Measurements from ENCODE around the gene NPLOC4.

NPLOC4 gene

DNA sequence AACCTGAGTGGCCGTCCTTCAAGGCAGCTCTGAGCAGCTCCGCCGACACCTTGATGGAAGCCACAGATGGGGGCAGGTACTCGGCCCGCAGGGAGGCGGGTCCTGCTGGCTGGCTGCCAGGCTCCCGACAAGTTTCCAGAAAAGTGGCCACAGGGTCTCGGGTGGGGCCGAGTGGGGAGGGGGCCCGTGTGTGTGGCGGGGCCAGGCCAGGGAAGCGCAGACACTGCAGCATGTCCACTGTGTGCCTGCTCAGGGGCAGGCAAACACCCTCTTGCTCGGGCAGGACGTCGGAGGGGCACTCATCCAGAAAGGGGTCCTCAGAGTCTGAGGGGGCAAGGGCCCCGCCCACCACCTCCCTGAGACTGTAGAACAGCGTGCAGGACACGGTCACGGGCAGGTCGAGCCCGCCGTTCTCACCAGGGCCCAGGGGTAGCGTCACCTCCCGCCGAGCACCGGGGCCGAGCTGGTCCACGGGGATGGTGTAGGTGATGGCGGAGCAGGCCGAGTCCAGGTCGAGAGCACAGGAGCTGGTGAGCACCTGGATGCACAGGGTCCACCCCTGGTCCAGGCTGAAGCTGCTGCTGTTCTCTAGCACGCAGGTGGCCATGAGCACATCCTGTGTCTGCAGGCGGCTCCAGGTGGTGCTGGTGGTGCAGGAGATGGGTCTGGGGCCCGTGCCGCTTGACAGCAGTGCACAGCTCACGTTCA is 89.9 kb downstream of the NPLOC4 start:
- DNase-seq (ENCODE audit: low spot score) = no peak

DNA sequence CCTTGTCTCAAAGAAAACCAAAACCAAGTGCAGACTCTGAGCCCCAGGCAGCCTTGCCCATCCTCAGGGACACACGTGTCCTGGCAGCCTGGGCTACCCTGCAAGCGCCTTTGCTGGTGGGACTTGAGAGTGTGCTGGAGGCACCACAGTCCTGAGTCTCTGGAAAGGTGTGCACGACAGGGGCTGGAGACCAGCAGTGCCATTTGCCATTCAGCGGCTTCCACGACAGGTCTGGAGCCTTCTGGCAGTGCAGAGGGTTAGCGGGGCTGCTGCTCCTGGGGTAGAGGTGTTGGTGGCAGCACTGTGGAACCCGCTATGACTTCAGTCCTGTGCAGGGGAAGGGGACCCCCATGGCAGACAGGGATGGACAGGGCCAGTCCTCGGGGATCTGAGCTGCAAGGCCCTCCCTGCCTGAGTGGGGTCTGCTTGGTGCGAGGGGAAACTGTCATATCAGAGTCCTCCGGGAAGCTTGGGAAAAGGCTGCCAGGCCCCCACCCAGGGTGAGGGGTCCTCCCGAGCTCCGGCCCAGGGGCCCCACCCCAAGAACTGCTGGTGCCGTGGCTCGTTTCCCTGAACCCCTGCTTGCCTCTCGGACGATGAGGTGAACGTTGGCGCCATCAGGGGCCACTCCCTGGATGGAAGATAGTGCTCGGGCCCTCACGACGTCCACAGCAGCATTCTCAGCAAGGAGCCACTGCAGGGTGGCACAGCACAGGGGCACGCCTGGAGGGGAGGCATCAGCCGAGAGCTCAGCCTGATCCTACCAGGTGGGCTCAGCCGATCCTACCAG is 91.6 kb downstream of the NPLOC4 start:
- DNase-seq (ENCODE audit: low spot score) = no peak

DNA sequence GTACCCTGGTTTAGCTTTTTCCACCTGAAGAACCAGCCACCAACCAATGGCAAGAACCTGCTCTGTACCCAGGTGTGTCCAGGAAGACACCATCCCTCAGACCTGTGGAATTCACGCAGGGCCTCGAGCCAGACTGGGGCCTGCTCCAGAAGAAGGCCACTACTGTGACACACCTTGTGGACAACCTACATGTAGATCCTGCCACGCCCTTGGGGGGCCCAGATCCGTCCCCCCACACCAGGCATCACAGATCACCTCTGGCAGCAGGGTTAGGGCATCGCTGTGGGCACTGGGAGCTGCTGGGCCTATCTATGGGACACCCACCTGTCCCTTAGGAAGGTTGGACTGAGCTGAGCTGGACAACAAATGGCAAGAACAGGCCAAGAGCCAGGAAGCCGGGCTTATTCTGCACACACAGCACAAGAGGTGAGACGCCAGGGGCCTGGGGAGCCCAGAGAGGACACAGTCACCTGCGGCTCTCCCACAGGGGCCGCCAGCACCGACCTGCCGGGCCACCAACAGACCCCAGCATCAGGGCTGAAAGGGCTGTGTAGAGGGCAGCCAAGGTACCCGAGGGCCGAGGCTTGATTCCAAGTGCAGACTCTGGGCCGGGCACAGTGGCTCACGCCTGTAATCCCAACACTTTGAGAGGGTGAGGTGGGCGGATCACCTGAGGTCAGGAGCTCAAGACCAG is 92.5 kb downstream of the NPLOC4 start:
- no peak for DNase-seq (ENCODE audit: low spot score)

DNA sequence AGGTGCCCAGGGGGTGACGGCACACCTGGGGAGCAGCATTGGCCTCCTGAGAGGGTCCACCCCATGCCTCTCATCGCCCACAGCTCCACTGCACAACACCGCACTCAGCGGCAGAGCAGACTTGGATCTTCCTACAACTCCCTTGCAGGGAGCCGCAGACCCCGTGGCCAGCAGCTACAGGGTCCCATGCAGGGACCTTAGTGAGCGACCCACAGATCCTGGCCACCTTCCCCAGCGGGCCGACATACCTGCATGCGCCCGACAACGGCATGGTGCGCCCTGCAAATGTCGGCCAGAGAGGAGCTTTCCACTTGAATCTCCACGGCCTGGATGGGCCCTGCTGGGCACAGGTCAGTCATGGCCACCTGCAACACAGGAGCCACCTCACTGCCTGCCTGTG is 93.2 kb downstream of the NPLOC4 start:
- DNase-seq (ENCODE audit: low spot score) = no peak

DNA sequence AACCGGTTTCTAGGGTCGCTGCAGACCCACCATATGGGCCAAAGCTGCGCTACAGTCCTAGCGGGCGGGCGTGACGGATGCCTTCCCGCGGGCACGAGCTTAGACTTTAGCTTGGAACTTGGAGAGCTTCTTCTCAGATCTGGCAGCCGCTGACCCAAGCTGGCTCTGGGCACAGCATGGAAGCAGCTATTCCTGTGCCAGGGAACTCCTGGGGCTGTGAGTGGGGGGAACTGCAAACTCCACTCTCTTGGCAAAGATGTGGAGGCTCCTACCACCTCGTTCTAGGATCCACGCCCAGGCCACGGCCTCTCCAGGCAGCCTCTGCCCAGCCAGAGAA is 93.6 kb downstream of the NPLOC4 start:
- DNase-seq (ENCODE audit: low spot score) = no peak

DNA sequence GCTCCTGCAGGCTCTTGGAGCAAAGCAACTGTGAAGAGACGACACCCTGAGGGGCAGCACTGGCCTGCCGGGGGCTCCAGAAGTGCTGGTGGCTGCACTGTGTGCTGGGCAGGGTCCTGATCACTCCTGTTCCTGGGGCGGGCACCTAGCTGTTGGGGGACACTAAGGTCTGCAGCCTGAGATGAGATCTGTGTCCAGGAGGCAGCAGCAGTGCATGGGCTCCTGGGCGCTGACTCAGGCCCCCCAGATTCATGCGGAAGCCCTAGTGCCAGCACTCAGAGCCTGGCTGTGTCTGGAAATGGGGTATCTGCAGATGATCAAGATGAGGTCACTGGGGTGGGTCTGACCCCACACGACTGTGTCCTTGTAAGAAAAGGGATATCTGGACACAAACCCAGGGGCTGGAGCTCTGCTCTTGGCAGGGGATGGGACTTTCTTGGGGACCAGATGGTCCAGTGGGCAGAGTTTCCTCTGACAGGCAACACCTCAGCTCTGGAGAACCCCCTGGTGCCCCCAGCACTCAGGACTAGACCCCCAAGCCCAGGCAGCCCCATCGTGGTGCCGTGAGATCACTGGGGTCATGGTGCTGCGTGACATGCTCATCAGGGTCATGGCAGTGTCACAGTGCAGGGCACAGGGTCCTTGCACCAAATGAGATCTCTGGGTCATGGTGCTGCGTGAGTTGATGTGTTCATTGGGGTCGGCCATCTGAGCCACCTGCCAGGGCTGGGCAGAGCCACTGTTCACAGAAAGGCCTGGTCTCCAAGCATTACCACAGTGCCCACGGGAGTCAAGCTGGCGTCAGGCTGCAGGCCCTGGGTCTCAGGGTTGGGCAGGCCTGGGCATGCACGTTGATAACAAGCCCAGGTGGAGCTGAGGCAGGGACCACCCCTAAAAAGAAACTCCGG is 94.2 kb downstream of the NPLOC4 start:
- no peak for DNase-seq (ENCODE audit: low spot score)

DNA sequence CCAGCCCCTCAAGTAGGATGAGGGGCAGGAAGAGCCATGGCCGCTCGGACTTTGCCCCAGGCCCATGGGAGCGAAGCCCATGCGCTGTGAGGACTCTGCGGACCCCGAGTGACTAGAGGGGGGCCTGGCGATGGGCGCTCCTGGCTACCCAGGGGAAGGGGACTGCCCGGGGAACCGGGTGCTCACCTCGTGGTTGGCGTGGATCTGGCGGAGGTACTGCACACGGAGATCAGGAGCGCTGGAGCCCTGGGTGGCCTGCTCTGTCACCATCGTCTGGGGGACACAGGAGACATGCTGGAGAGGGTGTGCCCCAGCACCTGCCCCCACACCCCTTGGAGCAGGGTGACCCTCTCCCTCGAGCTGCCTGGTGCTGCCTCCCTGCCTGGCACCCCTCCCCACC is 95.8 kb downstream of the NPLOC4 start:
- DNase-seq (ENCODE audit: low spot score) = no peak

DNA sequence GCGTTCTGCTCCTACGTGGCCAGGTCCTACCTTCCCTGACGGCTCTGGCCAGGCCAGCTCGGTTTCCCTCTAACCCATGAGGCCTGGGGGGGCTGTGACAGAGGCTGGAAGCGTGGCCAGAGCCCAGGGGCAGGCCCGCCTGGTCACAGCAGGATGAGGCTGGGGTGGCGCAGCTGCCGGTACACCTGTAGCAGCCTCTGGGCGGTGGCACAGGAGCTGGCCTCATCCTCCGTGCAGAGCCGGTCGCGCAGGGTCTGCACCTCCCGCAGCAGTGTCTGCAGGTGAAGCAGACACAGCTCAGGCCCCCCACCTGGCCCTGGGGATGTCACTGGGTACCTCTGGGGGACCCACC is 96.3 kb downstream of the NPLOC4 start:
- DNase-seq (ENCODE audit: low spot score) = no peak

DNA sequence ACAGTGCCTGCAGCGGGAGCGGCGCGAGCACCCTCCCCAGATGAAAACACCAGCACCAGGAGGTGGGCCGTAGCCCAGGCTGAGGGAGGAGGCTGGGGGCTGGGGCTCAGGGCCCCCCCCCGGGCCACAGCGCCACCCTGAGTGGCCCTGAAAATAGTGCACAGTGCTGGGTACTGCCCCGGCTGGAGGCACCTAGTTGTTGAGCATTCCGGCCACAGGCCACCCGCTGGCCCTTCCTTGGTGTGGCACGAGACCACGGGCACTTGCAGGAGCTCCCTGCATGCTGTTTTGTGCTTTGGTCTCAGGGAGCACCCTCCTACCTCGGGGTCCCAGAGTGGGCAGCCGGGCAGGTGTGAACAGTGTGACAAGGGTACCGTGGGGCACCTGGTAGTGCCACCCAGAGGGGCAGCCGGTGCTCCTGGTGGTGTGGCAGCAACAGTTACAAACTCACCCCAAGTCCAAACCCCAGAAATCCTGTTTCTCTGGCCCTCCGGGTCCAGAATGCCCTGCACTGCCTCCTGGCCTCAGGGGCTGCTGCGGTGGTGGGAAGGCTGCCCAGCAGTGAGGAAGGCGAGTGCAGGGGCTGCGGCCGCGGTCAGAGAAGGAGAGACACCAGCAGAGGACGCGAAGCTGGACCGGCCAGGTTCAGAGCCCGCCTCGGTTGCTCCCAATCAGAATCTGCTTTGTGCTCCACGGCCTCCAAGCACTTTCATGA is 96.8 kb downstream of the NPLOC4 start:
- no peak for DNase-seq (ENCODE audit: low spot score)

DNA sequence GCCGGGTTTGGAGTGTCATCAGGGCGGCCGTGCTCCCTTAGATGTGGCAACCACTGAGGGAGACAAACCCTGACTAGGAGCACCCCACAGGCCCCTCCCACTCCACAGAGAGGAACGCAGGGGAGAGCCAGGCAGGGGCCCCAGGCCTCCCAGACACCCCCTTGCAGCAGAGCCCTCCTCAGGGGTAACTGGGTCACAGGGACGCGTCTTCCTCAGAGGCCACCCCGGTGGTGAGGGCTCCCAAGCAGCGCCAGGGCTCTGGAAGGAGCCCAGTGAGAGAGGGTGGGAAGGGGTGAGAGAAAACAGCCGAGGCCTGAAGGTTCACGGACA is 97.4 kb downstream of the NPLOC4 start:
- no peak for DNase-seq (ENCODE audit: low spot score)

DNA sequence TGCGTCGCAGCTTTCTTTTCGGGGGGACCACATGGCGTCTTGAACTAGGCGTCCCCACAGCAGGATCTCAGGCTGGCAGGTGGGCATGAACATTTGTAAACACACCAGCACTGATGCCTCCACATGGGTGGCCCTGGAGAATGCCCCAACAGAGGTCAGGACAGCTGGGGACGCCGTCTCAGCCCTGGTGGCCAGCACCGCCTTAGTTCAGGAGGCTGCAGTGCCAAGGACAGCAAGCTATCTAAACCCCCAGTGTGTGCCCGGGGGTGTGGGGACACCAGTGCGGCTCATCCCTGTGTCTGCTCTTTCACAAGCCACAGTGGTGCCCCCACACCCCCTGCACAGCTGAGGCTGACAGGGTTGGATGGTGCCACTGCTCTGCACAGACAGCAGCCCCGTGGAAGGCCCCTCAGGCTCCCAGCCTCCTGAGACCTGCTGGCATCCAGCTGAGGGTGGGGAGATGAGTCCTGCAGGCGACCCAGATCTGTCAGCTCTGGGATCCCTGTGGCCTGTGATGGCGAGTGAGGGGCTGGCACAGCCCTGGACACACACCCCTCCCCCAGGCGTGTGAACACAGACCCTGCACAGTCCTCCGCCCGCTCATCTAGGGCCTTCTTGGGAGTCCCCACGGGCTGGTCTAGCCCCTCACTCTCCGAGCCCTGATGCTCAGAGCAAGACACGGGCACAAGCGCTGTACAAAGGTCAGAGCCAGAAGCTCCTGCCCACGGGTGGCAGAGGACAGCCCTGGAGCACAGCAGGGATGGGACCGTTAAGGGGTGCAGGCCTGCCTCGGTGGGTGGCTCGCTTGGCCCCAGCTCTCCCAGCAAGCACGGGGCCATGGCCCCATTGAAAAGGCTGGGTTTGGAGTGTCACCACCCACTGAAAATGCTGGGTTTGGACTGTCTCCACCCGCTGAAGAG is 98.0 kb downstream of the NPLOC4 start:
- DNase-seq (ENCODE audit: low spot score) = no peak

DNA sequence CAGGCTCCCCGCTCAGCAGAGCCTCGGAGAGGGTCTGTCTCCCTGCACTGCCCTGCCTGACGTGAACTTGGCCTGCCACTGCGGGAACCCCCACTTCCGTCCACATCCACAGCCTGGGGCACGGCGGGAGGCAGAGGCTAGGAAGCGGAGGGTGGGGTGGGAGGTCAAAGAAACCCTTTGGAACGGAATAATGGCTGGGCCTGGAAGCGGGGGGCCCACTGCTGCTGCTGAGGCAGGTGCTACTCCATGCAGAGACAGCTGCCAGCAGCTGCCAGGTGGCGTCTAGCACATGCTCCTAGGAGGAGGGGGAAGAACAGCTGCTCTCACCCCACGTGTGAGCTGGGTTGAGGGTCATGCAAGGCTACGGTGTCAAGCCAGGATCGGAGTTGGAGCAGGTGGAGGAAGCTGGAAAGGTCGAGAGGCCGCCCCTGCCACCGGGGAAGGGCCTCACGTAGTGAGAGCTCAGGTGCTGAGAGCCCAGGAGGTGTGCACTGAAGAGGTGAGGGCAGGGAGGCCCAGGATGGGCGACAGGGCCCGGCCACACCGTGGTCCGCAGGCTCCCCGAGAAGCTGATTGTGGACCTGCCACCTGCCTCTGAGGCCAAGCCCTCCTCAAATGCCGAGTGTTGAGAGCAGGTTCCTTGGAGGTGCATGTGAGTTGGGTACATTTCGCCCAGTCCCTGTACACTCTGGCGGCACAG is 98.9 kb downstream of the NPLOC4 start:
- no peak for DNase-seq (ENCODE audit: low spot score)

DNA sequence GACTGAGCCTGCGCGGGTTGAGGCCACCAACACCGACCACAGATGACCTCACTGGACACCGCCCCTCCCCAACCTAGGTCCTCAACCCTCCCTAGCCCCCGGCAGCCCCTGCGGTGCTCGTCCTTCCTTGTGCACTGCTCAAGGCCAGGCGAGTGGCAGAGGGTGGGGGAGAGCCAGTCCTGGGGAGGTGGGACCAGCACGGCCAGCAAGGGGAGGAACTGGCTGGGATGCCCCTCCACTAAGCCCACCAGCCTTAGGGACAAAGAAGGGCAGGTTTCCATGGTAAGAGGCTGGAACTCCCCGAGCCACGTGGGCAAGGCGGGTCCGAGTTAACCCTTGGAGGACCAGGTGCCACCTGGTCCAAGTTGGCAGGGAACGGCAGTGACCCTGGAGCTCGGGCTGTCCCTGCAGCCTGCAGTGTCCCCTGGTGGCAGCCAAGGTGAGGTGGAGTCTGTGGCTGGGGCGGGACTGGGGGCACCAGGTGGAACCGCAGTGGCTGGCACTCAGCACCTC is 99.5 kb downstream of the NPLOC4 start:
- peak; percentile 83 for DNase-seq (ENCODE audit: low spot score)

DNA sequence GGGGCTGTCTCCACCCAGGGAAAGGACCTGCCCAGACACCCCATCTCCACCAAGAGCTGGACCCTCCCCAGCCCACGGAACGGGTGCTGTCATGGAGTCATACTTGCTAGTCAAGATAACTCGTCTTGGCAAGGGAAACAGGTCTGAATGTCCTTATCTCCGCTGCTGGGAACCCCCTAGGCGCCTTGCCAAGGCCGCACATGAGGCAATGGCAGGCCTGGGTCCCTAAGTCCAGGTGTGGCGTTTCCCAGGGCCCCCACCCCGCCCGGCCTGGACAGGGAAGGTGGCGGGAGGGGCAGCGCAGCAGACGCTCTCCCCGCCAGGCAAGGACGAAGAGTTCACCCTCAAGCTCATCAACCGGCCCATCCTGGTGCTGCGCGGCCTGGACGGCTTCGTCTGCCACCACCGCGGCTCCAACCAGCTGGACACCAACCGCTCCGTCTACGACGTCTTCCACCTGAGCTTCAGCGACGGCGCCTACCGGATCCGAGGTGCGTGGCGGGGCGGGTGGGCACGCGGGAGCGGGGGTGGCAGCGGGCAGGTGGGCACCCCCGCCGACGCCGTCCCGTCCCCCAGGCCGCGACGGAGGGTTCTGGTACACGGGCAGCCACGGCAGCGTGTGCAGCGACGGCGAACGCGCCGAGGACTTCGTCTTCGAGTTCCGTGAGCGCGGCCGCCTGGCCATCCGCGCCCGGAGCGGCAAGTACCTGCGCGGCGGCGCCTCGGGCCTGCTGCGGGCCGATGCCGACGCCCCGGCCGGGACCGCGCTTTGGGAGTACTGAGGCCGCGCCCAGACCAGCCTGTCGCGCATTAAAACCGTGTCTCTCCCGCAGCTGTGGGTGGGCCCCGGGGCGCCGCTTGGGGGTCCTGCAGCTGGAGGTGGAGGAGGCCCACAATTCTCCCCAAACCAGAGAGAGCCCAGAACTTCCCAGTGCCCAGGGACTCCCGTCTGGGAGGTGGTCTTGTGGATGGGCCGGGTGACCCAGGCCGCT is 100.3 kb downstream of the NPLOC4 start:
- no peak for DNase-seq (ENCODE audit: low spot score)

DNA sequence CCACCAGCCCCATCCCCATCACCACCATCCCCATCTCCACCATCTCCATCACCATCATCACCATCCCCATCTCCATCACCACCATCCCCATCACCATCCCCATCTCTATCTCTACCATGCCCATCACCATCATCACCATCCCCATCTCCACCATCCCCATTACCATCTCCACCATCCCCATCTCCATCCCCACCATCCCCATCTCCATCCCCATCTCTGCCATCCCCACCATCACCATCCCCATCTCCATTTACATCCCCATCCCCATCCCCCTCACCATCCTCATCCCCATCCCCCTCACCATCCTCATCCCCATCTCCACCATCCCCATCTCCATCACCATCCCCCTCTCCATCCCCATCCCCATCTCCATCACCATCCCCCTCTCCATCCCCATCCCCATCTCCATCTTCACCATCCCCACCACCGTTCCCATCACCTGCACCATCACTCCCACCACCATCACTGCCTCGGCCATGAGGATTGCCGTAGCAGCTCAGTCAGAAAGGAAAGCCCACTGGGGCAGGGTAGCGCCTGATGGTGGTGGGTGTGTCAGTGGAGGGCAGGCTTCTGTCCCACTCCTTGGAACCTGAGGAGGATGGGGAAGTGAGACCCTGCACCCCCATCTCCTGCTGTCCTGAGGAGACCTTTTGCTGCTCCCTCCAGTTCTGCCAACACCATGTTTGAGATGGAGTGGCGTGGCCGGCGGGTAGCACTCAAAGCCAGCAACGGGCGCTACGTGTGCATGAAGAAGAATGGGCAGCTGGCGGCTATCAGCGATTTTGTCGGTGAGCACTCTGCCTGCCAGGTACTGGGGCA is 101.2 kb downstream of the NPLOC4 start:
- DNase-seq (ENCODE audit: low spot score) = no peak

DNA sequence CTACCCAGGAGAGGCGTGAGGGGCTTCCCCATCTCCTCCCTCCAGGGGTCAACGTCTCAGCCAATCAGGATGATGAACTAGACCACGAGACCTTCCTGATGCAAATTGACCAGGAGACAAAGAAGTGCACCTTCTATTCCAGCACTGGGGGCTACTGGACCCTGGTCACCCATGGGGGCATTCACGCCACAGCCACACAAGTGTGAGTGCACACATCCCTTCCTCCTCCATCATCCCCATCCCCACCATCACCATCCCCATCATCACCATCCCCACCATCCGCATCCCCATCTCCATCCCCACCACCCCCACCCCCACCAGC is 101.9 kb downstream of the NPLOC4 start:
- DNase-seq (ENCODE audit: low spot score) = no peak

DNA sequence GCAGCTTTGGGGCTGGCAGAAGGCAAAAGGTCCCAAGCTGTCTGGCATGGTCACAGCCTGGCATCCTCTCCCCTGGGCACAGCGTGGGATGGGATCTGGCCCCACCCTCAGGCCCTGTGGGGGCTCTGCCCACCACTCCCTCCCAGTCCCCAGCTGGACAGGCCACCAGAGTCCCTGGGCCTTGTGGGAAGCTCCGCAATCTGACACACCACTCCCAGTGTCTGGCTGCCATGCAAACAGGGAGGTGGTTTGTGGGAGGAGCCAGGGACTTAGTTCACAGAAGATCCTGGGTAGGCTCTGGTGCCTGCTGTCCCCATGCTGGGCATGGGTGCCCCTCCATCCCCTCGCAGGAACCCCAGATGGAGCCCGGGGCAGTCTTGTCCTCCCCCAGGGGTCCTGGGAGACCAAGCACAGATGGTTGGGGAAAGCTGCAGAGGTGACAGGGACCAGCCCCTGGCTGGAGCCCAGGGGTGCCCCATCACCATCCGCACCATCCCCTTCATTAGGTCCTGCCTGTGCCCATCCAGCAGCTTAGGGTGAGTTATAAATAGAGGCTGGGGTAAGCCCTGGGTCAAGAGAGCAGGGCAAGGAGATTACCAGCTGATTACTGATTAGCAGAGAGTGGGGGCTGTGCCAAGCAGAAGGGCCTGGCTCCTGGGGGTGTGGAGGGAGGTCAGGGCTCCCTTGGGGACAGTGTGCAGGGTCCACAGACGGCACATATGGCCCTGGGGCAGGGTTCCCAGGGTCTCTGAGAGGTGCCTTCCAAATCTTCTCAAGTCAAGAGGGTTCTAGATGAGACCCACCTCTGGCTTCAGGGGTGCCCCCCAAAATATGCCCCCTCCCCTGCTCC is 102.5 kb downstream of the NPLOC4 start:
- DNase-seq (ENCODE audit: low spot score) = no peak

Measured in HuH-7 (cell line).